NCI-H526 treated with DMSO at 0.1 percent for 48 hours (cell line): Measurements from ENCODE around the gene LYSET.
"Not testable (repeated sequence)": the region's sequence is repeated elsewhere in the genome, so short reads cannot be mapped to it uniquely, and the experiment has no call there.

ENCODE experiments used
- DNase-seq: peaks from one replicate; lab custom pipeline; 2025; lab: John Stamatoyannopoulos, UW

The LYSET gene

DNA sequence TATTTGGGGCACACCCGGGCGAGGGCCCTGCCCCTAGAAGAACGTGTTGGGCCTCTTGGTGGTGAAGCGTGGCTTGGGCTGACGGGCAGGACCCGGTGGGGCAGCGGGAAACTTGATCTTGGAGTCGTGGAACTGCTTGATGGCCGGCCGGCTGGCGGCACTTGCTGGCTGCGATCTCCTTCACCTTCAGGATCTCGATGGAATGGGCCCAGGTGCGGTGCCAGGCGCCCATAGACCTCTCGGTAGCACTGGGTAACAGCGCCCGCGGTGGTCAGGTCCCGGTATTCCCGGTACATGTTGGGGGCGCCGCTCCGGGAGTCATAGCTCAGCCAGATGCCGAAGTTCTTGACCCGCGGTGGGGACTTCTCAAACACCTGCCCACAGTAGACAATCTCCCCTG lies 38.4 kb downstream of the LYSET start:
- no peak for DNase-seq

DNA sequence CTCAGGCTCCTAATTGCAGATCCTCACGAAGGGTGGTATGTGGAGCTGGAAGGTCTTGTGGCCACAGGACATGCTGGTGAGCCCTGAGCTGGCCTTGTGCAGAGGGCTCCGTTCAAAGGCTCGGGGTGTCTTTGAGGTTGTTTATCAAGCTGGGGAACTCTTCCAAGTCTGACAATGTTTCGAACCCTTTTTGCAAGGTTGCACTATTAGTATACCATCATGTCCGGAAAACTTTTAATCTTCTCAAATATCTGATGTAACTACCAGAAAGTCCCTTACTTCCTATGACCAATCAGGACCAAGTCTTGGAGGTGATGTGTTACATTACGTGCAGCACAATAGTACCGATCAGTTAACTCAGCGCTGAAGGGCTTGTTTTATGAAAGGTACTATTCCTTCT lies 43.4 kb downstream of the LYSET start:
- DNase-seq: no peak

GRCh38 chr14:93230539-93230938 lies 45.4 kb downstream of the LYSET start:
- DNase-seq: no peak

DNA sequence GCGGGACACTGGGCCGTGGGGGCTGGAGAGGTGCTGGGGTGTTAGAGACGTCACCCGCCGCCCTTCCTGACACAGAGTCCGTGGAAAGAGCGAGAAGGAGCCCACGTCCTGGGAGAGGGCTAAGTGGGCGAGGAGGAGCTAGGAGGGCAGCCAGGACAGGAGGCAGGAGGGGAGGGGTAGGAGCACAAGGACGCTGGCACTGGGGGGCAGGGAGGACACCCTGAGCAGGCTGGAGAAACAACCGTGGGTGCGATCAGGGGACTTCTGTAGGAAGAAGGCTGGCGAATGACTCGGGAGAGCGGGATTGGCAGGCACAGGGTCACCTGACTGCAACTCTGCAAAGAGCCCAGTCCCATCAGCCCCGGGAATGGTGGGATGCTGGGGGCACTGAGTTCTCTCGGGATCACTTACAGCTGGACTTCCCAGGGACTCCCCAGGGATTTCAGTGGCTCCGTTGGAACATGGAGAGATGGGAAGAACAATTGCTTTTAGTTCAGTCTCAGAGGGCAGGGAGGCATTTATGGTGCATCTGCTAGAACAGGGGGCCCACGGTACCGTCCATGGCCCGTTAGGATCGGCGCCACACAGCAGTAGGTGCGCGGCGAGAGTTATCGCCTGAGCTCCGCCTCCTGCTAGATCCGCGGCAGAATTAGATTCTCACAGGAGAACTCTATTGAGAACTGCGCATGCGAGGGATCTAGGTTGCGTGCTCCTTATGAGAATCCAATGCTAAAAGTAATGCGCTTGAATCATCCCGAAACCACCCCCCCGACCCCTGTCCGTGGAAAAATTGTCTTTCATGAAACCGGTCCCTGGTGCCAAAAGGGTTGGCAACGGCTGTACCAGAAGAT lies 46.2 kb downstream of the LYSET start:
- peak; percentile 35 for DNase-seq

- DNase-seq: no peak
Observed at GRCh38 chr14:93232159-93232558, 47.0 kb downstream of the LYSET start.

DNA sequence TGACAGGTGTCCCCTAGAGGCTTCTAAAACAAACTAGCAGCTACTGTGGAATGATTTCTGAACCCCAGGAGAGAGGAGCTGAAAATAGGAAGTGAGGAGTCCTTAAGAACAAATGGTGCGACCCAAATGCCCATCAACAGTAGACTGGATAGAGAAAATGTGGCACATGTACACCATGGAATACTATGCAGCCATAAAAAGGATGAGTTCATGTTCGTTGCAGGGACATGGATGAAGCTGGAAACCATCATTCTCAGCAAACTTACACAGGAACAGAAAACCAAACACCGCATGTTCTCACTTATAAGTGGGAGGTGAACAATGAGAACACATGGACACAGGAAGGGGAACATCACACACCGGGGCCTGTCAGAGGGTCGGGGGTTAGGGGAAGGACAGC lies 48.0 kb downstream of the LYSET start:
- DNase-seq: not testable (repeated sequence)

DNA sequence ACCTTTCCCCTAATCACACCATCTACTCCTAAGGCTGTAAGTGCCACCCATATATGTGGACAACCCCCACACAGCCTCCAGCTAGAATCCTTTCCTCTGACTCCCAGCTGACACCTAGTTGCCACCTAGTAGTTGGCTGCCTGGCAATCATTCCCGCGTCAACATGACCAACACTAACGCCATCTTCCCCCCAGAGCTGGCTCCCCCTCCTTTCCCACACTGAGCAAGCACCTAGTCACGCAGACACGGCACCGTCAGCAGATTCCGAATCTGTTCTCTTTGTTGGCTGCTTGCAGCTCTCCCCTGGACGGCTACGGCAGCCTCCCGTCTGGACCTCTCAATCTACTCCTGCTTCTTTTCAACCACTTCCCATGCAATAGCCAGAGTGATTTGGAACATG lies 49.7 kb downstream of the LYSET start:
- DNase-seq: no peak
